DND-41 (cell line): Measurements from ENCODE around the gene KIAA1958.

ENCODE experiments used
- EZH2 ChIP-seq: IDR thresholded peaks from 3 replicates; pipeline ENCODE4 v1.6.1; 2012; ENCODE audit warnings: borderline replicate concordance, low read depth, mild to moderate bottlenecking, moderate library complexity, low read length, inconsistent platforms; ENCODE audit not compliant: severe bottlenecking
- TF ChIP-seq, protein P1 (sequence below): IDR thresholded peaks from 2 replicates; pipeline ENCODE4 v1.5.1; 2012; ENCODE audit warnings: borderline replicate concordance, low read length, moderate library complexity, mild to moderate bottlenecking; ENCODE audit not compliant: poor library complexity, severe bottlenecking; ENCODE audit errors: extremely low read depth

DNA sequence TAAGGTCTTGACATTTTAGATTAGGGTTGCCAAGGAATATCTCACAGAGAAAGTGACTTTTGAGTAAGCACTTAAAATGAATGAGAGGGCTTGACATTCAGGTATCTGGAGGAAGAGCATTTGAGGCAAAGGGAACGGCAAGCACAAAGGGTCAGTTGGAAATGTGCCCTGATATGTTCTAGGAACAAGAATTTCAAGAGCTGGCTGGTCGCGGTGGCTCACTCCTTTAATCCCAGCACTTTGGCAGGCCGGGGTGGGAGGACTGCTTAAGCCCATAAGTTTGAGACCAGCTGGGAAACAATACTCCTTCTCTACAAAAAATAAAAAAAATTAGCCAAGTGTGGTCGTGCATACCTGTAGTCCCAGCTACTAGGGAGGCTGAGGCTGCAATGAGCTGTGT, 16.5 kb downstream of the KIAA1958 start:
- TF ChIP-seq, protein P1, sequence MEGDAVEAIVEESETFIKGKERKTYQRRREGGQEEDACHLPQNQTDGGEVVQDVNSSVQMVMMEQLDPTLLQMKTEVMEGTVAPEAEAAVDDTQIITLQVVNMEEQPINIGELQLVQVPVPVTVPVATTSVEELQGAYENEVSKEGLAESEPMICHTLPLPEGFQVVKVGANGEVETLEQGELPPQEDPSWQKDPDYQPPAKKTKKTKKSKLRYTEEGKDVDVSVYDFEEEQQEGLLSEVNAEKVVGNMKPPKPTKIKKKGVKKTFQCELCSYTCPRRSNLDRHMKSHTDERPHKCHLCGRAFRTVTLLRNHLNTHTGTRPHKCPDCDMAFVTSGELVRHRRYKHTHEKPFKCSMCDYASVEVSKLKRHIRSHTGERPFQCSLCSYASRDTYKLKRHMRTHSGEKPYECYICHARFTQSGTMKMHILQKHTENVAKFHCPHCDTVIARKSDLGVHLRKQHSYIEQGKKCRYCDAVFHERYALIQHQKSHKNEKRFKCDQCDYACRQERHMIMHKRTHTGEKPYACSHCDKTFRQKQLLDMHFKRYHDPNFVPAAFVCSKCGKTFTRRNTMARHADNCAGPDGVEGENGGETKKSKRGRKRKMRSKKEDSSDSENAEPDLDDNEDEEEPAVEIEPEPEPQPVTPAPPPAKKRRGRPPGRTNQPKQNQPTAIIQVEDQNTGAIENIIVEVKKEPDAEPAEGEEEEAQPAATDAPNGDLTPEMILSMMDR: no peak
- no peak for TF ChIP-seq EZH2
